Uterus (tissue), 4 donors: Measurements from ENCODE around the gene TNNI2. TPM values are rescaled to one million over a fixed set of nuclear protein-coding genes. Genes with fewer than 3 reads are reported as not detected.

Experiments
- DNase-seq, 2 donors: peaks; one replicate each; pipeline ENCODE4 v3.0.0-alpha.2; 2019 to 2020
- H3K27ac ChIP-seq, 2 donors: fragments of 200-600 bp; sonication (generic); 1 replicate in 1 of 2; 2 replicates in 1 of 2; pipeline ENCODE4 v1.5.1; 2016 to 2018
- H3K27me3 ChIP-seq, 2 donors: fragments of 200-600 bp; sonication (generic); one replicate each; pipeline ENCODE4 v1.5.1; 2018 to 2019; ENCODE audit warnings: control low read depth in 1 of 2
- H3K36me3 ChIP-seq, 2 donors: fragments of 200-600 bp; sonication (generic); one replicate each; pipeline ENCODE4 v1.5.1; 2019; ENCODE audit warnings: control low read depth in 1 of 2
- H3K4me1 ChIP-seq, 2 donors: fragments of 200-600 bp; sonication (generic); one replicate each; pipeline ENCODE4 v1.5.1; 2018 to 2019; ENCODE audit warnings: control low read depth in 1 of 2
- H3K4me3 ChIP-seq, 2 donors: fragments of 200-600 bp; sonication (generic); 1 replicate in 1 of 2; 2 replicates in 1 of 2; pipeline ENCODE4 v1.5.1; 2018 to 2019; ENCODE audit warnings: mild to moderate bottlenecking in 1 of 2
- H3K9me3 ChIP-seq, 2 donors: fragments of 200-600 bp; sonication (generic); one replicate each; pipeline ENCODE4 v1.5.1; 2019; ENCODE audit warnings: control low read depth in 1 of 2
- POLR2A ChIP-seq, 2 donors: fragments of 450-650 bp; IDR thresholded peaks; one replicate each; pipeline ENCODE4 v1.6.1; 2016; ENCODE audit warnings: antibody characterized with exemption in 2 of 2, mild to moderate bottlenecking in 1 of 2, moderate library complexity in 1 of 2
- intact Hi-C: fragments of 100-400 bp; cut with DNase I; formaldehyde crosslinking; loops from one replicate; pipeline ENCODE4 v1.15.1; 2023; ENCODE audit warnings: low total_unique reads
- total RNA-seq, 4 donors: library from RNA; depleted of rRNA in 3 of 4; stranded (reverse); fragments of >200 nt in 3 of 4; gene quantifications; one replicate each; pipeline versions ENCODE4 v1.1.0 to v1.2.4, GENCODE V29; 2014 to 2023
- TF ChIP-seq, protein P1 (sequence below), 4 experiments: fragments of 200-600 bp in 2 of 4; fragments of 450-650 bp in 2 of 4; sonication (generic) in 2 of 4; IDR thresholded peaks; one replicate each; pipeline ENCODE4 v1.5.1; 2016 to 2019; ENCODE audit warnings: antibody characterized with exemption in 4 of 4, mild to moderate bottlenecking in 2 of 4, moderate library complexity in 1 of 4
- donor health status: DM: yes; HTN: yes; CAD: no.

Gene TNNI2
- total RNA-seq, 4 donors from 2014 or later, result 0.95 to 1.5 TPM; not detected in 2

DNA sequence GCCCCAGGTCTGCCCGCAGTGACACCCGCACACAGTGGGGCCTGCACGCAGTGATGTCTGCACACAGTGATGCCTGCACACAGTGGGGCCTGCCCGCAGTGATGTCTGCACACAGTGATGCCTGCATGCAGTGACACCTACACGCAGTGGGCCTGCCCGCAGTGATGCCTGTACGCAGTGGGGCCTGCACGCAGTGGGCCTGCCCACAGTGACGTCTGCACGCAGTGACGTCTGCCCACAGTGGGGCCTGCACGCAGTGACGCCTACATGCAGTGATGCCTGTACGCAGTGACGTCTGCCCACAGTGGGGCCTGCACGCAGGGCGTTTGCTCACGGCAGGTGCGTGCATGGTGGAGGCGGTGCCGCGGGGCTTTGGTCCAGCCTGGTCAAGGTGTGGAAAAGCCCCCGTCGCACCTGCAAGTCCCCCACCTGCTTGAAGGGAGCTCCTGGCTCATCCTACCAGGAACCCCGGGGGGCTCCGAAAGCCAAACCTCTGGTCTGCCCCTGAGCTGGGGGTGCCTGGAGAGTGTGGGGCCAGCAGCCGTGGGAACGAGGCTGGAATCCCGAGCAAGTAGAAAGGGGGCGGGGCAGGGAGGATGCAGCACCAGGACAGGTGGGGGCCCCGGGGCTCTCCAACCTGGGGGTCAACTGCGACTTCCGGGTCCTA, 12.9 kb upstream of the TNNI2 start:
- Histone ChIP-seq H3K27ac (no peak overlapping the region), H3K4me1 (no peaks in the 10 kb centered on the region), H3K4me3 (no peak overlapping the region), H3K36me3 (no peaks in the 10 kb centered on the region), H3K27me3 (no peaks in the 10 kb centered on the region), H3K9me3 (no peaks in the 10 kb centered on the region)
- intact Hi-C loops, result no loop called here
- DNase-seq, result no peak
- TF ChIP-seq, protein P1, sequence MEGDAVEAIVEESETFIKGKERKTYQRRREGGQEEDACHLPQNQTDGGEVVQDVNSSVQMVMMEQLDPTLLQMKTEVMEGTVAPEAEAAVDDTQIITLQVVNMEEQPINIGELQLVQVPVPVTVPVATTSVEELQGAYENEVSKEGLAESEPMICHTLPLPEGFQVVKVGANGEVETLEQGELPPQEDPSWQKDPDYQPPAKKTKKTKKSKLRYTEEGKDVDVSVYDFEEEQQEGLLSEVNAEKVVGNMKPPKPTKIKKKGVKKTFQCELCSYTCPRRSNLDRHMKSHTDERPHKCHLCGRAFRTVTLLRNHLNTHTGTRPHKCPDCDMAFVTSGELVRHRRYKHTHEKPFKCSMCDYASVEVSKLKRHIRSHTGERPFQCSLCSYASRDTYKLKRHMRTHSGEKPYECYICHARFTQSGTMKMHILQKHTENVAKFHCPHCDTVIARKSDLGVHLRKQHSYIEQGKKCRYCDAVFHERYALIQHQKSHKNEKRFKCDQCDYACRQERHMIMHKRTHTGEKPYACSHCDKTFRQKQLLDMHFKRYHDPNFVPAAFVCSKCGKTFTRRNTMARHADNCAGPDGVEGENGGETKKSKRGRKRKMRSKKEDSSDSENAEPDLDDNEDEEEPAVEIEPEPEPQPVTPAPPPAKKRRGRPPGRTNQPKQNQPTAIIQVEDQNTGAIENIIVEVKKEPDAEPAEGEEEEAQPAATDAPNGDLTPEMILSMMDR (IDR thresholded peaks at IDR 0.05), result no peak
- TF ChIP-seq POLR2A (IDR thresholded peaks at IDR 0.05), result no peak

- Histone ChIP-seq H3K27me3 (no peaks in the 10 kb centered on the region), H3K4me3 (no peak overlapping the region), H3K9me3 (no peaks in the 10 kb centered on the region), H3K4me1 (no peaks in the 10 kb centered on the region), H3K27ac (no peak overlapping the region), H3K36me3 (no peaks in the 10 kb centered on the region)
- TF ChIP-seq POLR2A (IDR thresholded peaks at IDR 0.05), result no peak
- TF ChIP-seq, protein P1 (IDR thresholded peaks at IDR 0.05), result no peak
- DNase-seq, result no peak
- intact Hi-C loops, result no loop called here
Measured at GRCh38 chr11:1826552-1827094, 12.2 kb upstream of the TNNI2 start.

GRCh38 chr11:1827095-1827813, 11.5 kb upstream of the TNNI2 start:
- H3K27me3 ChIP-seq, result no peaks in the 10 kb centered on the region
- no peak for DNase-seq
- H3K4me3 ChIP-seq, result no peak overlapping the region
- no peaks in the 10 kb centered on the region for H3K9me3 ChIP-seq
- TF ChIP-seq, protein P1 (IDR thresholded peaks at IDR 0.05), result no peak
- no peak for TF ChIP-seq POLR2A (IDR thresholded peaks at IDR 0.05)
- H3K4me1 ChIP-seq, result no peaks in the 10 kb centered on the region
- no peaks in the 10 kb centered on the region for H3K36me3 ChIP-seq
- H3K27ac ChIP-seq, result no peak overlapping the region
- intact Hi-C loops, result no loop called here

DNA sequence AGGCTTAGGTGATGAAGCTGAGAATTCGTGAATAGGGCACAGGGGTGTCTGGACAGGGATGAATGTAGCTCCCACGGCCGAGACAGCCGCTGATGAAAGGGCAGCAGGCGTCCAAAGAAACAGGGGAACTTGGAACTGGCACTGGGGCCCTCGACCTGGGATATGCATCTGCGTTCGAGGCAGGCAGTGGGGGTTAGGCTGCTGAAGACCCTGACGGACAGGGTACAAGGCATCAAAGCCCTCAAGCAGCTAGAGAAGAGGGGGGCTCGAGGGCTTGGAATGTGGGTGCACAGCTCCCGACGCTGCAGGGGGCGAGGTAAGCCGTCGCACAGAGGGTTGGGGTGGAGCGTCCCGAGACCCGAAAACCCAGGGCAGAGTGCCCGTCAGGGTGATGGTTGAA, 10.8 kb upstream of the TNNI2 start:
- H3K27ac ChIP-seq, result no peak overlapping the region
- no peaks in the 10 kb centered on the region for H3K27me3 ChIP-seq
- TF ChIP-seq, protein P1 (IDR thresholded peaks at IDR 0.05), result no peak
- no peak for TF ChIP-seq POLR2A (IDR thresholded peaks at IDR 0.05)
- H3K4me3 ChIP-seq, result no peak overlapping the region
- intact Hi-C loops, result no loop called here
- H3K36me3 ChIP-seq, result no peaks in the 10 kb centered on the region
- H3K4me1 ChIP-seq, result no peaks in the 10 kb centered on the region
- no peaks in the 10 kb centered on the region for H3K9me3 ChIP-seq
- no peak for DNase-seq

- no peaks in the 10 kb centered on the region for H3K4me1 ChIP-seq
- DNase-seq, result no peak
- H3K4me3 ChIP-seq, result no peak overlapping the region
- H3K27me3 ChIP-seq, result no peaks in the 10 kb centered on the region
- no peaks in the 10 kb centered on the region for H3K9me3 ChIP-seq
- H3K27ac ChIP-seq, result no peak overlapping the region
- intact Hi-C loops, result no loop called here
- TF ChIP-seq POLR2A (IDR thresholded peaks at IDR 0.05), result no peak
- H3K36me3 ChIP-seq, result no peaks in the 10 kb centered on the region
Measured at GRCh38 chr11:1828542-1828941, 10.2 kb upstream of the TNNI2 start.
